HG03558 (cell line): ENCODE results near the gene ITPR3.

Source experiments
- ATAC-seq: cut with Tn5 transposase; IDR thresholded peaks from one replicate; pipeline ENCODE4 v1.9.1; 2021; ENCODE audit warnings: moderate number of reproducible peaks; ENCODE audit not compliant: unreplicated experiment; ENCODE audit errors: extremely low read depth

Gene ITPR3

DNA sequence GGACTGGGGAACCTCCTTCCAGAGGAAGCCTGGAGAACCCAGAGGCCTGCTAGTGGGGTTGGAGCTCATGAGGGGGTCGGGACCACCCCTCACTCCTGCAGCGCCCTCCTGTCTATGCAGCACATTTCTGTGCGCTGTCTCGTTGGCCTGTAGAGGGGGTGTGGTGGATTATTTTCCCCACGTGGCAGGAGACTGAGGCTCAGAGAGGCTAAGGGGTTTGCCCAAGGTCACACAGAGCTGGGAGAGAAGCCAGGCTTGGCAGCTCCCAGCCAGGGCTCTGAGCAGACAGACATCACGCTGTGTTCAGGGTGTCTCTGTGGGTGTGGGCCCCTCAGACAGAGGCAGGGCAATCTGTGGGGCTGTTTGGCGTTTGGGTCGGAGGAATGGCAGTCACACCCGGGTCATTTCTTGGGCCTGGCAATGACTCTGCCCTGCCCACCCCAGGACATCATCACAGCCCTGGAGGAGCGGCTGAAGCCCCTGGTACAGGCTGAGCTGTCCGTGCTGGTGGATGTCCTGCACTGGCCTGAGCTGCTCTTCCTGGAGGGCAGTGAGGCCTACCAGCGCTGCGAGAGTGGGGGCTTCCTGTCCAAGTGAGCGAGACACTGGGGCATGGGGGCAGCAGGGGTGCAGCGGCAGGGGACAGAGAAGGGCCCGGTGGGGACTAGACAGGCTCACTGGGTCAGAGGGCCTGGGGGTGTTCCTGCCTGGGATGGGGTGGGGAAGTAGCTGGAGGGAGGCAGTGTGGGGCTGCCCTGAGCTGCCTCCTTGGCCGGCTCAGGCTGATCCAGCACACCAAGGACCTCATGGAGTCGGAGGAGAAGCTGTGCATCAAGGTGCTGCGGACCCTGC, 62.7 kb downstream of the ITPR3 start:
- no peak for ATAC-seq

DNA sequence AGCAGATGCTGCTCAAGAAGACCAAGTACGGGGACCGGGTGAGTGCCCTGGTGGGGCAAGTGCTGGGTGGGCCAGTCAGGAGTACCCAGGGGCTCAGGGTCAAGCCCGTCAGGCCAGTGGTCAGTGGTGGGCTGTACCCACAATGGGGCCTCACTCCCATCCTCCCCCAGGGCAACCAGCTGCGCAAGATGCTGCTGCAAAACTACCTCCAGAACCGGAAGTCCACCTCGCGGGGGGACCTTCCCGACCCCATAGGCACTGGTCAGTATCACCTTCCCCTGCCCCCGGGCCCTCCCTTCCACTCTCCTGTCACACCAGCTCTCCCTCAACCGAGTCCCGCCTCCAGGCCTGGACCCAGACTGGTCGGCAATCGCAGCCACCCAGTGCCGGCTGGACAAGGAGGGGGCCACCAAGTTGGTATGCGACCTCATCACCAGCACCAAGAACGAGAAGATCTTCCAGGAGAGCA, 63.3 kb downstream of the ITPR3 start:
- ATAC-seq: no peak

DNA sequence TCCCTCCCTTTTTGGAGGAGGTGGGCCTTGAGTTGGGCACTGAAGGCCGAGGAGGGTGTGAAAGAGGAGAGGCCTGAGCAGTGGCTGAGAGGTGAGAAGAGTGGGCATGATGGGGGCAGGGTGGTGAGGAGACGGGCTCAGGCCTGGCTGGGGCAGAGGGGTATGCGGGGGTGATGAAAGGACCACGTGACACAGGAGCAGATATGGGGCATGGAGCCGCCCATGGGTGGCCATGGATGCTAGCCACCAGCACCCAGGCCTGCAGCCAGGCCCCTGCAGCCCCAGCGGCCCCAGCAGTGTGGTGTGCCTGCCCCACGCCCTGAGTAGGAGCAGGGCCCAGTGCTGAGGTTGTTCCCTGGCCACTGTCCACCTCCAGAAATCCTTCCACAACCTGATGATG, 63.9 kb downstream of the ITPR3 start:
- no peak for ATAC-seq

DNA sequence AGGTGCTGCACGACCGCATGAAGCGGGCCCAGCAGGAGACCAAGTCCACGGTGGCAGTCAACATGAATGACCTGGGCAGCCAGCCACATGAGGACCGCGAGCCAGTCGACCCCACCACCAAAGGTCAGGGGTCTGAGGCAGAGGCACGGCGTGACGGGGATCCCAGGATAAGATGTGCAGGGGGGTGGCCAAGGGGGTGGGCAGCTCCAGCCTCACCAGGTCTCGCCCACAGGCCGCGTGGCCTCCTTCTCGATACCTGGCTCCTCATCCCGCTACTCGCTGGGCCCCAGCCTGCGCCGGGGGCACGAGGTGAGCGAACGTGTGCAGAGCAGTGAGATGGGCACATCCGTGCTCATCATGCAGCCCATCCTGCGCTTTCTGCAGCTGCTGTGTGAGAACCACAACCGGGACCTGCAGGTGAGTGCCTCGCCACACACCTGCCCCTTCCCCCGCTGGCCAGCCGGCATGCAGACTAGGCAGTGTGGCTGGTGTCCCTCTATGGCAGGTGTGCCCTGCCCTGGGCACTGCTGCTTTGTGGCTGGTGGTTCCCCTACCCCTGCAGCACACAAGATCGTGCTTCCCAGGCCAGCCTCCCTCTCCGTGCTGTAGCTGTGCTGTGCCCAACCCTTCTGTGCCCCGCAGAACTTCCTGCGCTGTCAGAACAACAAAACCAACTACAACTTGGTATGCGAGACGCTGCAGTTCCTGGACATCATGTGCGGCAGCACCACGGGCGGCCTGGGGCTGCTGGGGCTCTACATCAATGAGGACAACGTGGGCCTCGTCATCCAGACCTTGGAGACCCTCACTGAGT, 64.5 kb downstream of the ITPR3 start:
- ATAC-seq: no peak

DNA sequence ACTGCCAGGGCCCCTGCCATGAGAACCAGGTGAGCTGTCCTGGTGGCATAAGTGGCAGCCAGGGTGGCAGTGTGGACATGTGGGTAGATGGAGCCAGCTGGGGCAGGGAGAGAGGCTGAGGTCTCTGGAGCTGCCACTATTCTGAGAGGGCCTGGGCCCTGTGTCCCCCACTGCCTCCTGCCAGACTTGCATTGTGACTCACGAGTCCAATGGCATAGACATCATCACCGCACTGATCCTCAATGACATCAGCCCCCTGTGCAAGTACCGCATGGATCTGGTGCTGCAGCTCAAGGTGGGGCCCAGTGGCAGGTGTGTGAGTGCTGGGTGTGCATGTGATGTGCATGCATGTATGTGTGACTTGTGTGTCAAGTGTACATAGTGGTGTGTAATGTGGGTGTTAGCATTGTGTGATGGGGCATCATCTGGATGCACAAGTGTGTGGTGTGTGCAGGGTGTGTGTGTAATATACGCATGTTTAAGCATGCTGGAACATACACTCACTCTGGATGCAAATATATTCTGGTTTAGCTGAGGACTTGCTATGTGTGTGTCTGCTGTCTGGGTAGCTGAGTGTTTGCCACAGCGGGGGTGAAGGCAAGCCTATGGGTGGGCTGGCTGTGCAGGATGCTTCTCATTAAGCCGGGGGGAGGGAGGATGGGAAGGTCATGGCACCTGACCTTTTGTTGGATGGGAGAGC, 65.3 kb downstream of the ITPR3 start:
- ATAC-seq: no peak

DNA sequence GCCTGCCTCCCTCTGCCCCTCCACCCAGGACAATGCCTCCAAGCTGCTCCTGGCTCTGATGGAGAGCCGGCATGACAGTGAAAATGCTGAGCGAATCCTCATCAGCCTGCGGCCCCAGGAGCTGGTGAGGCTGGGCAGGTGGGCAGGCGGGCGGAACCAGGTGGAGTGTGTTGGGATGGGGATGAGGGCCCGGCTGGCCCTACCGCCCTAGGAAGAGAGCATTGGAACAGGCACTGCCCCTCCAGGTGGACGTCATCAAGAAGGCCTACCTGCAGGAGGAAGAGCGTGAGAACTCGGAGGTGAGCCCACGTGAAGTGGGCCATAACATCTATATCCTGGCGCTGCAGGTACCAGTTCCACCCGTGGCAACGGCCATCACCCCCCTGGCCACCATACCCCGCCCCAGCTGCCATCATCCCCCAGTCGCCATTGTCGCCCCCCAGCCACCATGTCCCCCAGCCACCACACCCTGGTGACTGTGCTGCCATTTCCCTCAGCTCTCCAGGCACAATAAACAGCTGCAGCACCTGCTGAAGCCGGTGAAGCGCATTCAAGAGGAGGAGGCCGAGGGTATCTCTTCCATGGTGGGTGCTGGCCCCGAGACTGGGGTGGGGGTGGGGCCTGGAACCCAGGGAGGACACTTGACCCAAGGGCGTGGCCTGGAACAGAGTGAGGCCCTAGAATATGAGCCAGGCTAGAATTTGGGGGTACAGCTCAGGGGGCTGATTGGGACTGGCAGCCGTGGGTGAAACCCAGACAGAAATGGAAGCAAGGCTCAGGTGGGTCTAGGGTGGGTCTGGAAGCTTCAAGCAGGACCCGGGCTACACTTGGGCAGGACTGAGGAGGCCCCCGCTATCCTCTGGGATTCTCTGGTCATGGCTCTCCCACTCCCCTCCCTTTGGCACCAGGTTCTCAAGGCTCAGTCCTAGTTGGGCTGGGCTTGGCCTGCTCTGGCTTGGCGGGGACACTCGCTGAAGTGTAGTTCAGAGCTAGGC, 66.2 kb downstream of the ITPR3 start:
- ATAC-seq: no peak

DNA sequence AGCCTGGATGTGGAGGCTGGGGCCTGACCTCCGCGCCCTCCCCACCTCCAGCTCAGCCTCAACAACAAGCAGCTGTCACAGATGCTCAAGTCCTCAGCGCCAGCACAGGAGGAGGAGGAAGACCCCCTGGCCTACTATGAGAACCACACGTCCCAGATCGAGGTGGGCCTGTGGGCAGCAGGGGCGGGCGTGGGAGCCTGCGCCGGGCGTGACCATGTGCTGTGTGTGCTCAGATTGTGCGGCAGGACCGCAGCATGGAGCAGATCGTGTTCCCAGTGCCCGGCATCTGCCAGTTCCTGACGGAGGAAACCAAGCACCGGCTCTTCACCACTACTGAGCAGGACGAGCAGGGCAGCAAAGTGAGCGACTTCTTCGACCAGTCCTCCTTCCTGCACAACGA, 66.9 kb downstream of the ITPR3 start:
- ATAC-seq: no peak

DNA sequence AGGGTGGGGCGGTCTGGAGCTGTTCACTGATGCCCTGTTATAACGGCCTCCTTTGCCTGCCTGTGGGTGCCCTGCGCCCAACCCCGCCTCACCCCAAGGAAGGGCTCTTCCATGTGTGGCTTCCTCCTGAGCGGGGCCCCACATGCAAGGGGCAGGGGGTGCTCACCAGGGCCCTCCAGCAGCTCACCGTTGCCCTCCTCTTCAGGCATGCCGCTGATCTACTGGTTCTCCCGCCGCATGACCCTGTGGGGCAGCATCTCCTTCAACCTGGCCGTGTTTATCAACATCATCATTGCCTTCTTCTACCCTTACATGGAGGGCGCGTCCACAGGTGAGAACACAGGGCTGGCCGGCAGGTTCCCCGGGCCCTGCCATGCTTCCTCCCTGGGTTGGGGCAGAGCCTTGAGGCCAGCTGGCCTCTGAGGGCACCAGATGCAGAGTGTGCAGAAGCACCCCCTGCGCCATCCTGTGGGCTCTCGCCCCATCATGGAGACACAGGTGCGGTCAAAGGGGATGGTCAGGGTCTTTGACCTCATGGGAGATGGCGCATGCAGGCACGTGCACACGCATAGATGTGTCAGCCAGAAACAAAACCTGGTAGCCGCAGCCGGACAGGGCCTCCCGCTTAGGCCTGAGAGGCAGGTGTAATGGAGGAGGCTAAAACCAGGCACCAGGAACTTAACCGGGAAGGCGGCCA, 67.5 kb downstream of the ITPR3 start:
- no peak for ATAC-seq

DNA sequence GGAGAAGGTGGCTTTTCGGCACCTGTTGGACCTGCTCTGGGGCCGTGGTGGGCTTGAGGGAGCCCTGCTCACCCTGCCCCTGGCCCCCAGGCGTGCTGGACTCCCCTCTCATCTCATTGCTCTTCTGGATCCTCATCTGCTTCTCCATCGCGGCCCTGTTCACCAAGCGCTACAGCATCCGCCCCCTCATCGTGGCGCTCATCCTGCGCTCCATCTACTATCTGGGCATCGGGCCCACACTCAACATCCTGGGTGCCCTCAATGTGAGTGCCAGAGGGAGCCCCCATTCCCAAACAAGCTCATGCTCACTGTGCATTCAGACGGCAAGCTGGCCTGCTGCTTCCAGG, 68.0 kb downstream of the ITPR3 start:
- no peak for ATAC-seq

DNA sequence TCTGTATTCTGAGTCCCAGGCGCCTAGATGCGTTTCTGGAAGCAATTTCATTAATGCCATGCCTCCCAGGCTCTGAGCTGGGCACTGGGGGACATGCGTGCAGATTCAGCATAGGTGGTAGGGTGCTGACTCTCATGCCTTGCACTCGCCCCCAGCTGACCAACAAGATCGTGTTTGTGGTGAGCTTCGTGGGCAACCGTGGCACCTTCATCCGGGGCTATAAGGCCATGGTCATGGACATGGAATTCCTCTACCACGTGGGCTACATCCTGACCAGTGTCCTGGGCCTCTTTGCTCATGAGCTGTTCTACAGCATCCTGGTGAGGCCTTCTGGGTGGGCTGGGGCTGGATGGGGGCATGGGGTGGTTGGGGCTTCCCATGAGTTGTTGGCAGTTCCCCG, 68.8 kb downstream of the ITPR3 start:
- no peak for ATAC-seq

DNA sequence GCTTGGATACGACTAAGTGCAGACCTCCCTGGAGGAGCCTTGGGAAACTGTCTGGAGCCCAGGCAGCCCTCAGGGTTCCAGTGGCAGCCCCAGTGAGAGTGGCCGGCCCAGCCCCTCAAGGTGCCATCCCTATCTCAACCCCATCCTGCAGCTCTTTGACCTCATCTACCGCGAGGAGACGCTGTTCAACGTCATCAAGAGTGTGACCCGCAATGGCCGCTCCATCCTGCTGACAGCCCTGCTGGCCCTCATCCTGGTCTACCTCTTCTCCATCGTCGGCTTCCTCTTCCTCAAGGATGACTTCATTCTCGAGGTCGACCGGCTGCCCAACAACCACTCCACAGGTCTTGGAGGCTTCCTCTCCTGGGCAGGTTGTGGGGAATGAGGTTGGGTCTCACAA, 69.6 kb downstream of the ITPR3 start:
- ATAC-seq: no peak

DNA sequence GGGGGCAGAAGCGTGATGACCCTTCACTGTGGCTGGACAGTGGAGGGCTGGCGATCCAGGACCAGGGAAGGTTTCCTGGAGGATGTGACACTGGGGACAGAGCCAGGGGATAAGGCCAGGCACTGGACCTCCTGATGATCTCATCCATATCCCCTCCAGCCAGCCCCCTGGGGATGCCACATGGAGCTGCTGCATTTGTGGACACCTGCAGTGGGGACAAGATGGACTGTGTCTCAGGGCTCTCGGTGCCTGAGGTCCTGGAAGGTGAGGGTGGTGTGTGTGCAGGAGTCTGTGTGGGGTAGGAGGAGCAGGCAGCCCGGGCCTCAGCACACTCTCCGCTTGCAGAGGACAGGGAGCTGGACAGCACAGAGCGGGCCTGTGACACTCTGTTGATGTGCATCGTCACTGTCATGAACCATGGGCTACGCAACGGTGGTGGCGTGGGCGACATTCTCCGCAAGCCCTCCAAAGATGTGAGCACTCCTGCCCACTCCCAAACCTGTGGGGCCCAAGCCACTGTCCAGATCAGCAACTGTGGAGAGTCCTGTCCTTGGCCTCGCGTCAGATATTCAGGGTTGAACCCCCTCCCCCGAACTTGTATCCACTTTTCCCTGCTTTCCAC, 70.4 kb downstream of the ITPR3 start:
- no peak for ATAC-seq

DNA sequence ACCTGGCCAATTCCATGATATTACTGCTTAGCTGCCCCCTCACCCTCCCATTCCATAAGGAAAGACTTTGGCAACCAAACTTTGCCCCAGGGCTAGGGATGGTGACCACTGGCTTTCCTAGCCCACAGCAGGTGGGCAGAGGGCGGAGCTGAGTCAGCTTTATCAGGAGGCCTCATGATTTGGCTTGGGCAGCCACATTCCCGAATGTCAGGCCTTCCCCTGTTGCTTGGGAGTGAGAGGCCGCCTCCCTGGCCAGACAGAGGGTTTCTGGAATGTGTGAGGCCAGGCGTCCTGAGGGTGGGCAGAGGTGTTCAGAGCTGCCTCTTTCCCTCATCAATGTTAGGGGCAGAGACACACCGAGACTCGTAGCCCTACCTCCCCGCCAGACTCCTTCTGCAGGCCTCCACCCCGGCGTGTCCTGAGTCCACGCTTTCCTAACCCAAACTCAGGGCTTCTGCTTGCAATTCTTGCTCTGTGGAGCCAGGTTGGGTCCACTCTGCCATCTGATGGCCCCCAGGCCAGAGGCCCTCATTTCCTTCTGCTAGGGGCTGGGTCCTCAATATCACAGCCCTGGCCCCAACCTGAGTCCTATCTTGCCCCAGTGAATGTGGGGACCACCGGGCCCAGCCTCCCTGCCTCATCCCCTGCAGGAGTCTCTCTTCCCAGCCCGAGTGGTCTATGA, 71.1 kb downstream of the ITPR3 start:
- no peak for ATAC-seq

DNA sequence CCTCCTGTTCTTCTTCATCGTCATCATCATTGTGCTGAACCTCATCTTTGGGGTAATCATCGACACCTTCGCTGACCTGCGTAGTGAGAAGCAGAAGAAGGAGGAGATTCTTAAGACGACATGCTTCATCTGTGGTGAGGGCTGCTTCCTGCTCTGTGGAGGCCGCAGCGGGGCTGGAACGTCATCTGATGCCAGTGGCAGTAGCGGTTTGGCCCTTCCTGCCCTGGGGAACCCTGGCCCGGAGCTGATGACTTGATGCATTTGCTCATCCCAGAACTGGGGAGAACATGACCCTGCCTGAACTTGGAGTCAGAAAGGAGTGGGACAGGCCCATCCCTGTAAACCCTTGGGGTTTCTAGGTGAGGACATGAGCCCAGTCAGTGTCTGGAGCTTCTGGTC, 71.6 kb downstream of the ITPR3 start:
- ATAC-seq: no peak

DNA sequence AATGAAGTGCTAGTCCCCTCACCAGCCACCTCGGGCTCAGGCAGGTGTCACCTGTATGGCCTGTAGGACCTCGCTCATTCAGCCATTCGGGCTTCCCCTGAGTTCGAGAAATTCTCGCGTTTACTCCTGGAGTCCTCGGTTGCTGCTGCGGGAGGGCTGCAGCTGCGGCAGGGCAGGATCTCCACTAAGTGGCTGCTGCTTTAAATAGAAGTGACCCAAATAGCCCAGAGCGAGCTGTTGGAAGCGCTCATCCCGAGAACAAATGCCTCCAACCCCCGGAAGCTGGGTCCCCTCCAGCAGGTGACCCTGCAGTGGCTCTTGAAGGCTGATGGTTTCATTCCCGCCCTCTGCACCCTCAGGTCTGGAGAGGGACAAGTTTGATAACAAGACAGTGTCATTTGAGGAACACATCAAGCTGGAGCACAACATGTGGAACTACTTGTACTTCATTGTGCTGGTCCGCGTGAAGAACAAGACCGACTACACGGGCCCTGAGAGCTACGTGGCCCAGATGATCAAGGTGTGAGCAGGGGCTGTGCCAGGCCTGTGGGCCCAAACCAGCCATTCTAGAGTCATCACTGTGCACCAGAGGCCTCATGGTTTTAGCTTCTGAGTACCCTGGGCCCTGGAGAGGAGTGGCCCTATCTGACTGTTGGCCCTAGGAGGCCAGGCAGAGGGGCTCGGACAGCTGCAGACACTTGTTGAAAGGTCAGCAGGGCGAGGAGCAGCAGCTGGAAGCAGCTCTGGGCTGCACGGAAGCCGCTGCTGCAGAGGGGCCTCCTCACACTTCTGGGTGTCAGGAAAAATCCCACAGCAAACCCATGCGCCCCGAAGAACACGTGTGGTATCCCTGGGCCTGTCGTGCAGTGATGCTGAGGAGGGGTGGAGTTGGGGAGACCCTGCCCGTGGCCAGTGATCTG, 72.3 kb downstream of the ITPR3 start:
- no peak for ATAC-seq

DNA sequence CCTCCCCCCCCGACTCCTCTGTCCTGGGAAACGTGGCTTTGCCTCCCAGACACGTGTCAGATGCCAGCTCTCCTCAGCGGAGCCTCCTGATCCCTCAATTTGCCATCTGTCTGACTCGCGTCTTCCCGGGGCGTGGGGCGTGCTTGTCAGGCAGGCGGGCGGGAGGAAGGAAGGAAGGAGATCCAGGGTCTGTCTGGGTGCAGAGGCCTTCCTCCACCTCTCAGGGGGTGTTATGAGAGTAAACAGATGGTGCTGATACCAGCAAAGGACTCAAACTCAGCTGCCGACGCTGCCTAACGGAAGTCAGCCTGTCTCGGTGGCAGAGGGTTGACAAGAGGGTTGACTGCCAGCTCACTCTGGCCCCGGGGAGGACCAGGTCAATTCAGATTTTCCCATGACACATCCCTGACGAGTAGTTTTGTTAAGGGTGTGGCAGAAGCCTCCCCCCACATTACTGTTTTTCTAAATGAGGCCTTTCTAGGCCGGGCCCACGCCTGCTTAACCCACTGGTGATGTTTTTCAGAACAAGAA, 73.3 kb downstream of the ITPR3 start:
- ATAC-seq: no peak

DNA sequence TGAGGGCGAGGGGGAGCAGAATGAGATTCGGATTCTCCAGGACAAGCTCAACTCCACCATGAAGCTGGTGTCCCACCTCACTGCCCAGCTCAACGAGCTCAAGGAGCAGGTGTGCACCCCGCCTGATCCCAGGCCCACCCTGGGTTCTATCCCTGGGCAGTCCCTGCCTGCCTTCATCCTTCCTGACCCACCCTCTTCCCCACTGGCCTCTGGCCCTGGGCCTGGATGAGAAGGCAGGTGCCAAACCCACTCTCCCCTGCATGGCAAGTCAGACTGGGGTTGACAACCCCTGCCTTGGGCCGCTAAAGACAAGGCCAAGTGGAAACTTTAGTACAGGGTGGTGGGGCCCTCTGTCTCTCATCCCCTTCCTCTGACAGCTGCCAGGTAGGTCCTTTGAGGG, 73.9 kb downstream of the ITPR3 start:
- ATAC-seq: no peak
